ENCODE results near the gene ARHGAP27.

DNA sequence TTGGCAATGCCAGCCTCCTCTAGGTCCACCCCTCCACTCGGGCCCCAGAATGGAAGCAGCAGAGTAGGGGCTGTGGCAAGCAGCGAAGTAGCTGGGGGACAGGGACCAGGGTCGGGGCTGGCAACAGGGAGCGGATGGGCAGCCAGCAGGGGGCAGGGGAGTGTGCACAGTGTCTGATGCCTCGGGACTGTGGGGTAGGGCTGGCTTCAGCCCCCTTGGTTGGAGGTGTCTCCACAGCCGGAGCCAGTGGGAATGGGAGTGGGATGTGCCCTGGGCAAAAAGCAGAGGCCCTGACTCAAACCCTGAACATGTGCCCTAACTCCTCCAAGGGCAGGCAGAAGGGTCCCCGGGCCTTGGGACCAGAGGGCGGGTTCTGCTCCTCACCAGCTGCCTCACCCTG, 18.5 kb upstream of the ARHGAP27 start:
- no peak for TF ChIP-seq EP300 (IDR thresholded peaks at IDR 0.05; ENCODE audit: low read depth)
- no peak for TF ChIP-seq POLR2A (IDR thresholded peaks at IDR 0.05)
- TF ChIP-seq, protein P1, sequence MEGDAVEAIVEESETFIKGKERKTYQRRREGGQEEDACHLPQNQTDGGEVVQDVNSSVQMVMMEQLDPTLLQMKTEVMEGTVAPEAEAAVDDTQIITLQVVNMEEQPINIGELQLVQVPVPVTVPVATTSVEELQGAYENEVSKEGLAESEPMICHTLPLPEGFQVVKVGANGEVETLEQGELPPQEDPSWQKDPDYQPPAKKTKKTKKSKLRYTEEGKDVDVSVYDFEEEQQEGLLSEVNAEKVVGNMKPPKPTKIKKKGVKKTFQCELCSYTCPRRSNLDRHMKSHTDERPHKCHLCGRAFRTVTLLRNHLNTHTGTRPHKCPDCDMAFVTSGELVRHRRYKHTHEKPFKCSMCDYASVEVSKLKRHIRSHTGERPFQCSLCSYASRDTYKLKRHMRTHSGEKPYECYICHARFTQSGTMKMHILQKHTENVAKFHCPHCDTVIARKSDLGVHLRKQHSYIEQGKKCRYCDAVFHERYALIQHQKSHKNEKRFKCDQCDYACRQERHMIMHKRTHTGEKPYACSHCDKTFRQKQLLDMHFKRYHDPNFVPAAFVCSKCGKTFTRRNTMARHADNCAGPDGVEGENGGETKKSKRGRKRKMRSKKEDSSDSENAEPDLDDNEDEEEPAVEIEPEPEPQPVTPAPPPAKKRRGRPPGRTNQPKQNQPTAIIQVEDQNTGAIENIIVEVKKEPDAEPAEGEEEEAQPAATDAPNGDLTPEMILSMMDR (IDR thresholded peaks at IDR 0.05) = no peak
